Fibroblast of lung (primary cell): ENCODE measurements around the gene PHF20. TPM values are rescaled to one million over a fixed set of nuclear protein-coding genes. Genes with fewer than 3 reads are reported as not detected.

Experiments
- DNase-seq, 2 donors: peaks; one replicate each; pipeline versions ENCODE4 v3.0.0 to v3.0.0-alpha.2; 2010; ENCODE audit warnings: low read depth in 2 of 2
- H2AFZ ChIP-seq: 2 replicates; pipeline ENCODE4 v1.5.1; 2012; ENCODE audit warnings: low read length, control low read depth, inconsistent platforms
- H3K27ac ChIP-seq: 2 replicates; pipeline ENCODE4 v1.5.1; 2011; ENCODE audit warnings: low read length, control low read depth; ENCODE audit not compliant: insufficient read depth
- H3K27me3 ChIP-seq: 2 replicates; pipeline ENCODE4 v1.5.1; 2011; ENCODE audit warnings: mild to moderate bottlenecking, low read length; ENCODE audit not compliant: control insufficient read depth, insufficient read depth
- H3K36me3 ChIP-seq: 2 replicates; pipeline ENCODE4 v1.5.1; 2011; ENCODE audit warnings: low read length; ENCODE audit not compliant: control insufficient read depth, insufficient read depth
- H3K4me1 ChIP-seq: 2 replicates; pipeline ENCODE4 v1.5.1; 2011; ENCODE audit warnings: low read length; ENCODE audit not compliant: control insufficient read depth, insufficient read depth; ENCODE audit errors: extremely low read depth
- H3K4me2 ChIP-seq: 2 replicates; pipeline ENCODE4 v1.5.1; 2011; ENCODE audit warnings: low read length, control low read depth; ENCODE audit not compliant: insufficient read depth; ENCODE audit errors: extremely low read depth
- H3K4me3 ChIP-seq, 4 experiments: fragments of 200-600 bp in 1 of 4; sonication (generic) in 1 of 4; replicated peaks in 1 of 4; 2 replicates each; pipeline ENCODE4 v1.5.1; 2011 to 2016; ENCODE audit warnings: low read length in 4 of 4, low read depth in 3 of 4, mild to moderate bottlenecking in 3 of 4, control low read depth in 2 of 4, inconsistent platforms in 1 of 4, mixed read lengths in 1 of 4; ENCODE audit not compliant: insufficient read depth in 1 of 4; ENCODE audit errors: control extremely low read depth in 1 of 4
- H3K79me2 ChIP-seq: 2 replicates; pipeline ENCODE4 v1.5.1; 2012; ENCODE audit warnings: mild to moderate bottlenecking, low read length, inconsistent platforms; ENCODE audit not compliant: control insufficient read depth, insufficient read depth
- H3K9ac ChIP-seq: 2 replicates; pipeline ENCODE4 v1.5.1; 2011; ENCODE audit warnings: mild to moderate bottlenecking, low read length, control low read depth; ENCODE audit not compliant: insufficient read depth
- H3K9me3 ChIP-seq: 2 replicates; pipeline ENCODE4 v1.5.1; 2012; ENCODE audit warnings: low read depth, low read length; ENCODE audit not compliant: control insufficient read depth, insufficient read depth
- H4K20me1 ChIP-seq: 2 replicates; pipeline ENCODE4 v1.5.1; 2011; ENCODE audit warnings: low read length; ENCODE audit not compliant: control insufficient read depth, insufficient read depth; ENCODE audit errors: extremely low read depth
- EZH2 ChIP-seq: IDR thresholded peaks from 2 replicates; pipeline ENCODE4 v1.5.1; 2012; ENCODE audit warnings: low read length, control low read depth, mild to moderate bottlenecking; ENCODE audit errors: missing control alignments
- polyA plus RNA-seq, 2 donors: library from polyadenylated mRNA; depleted of rRNA in 1 of 2; stranded (reverse) in 1 of 2; unstranded in 1 of 2; fragments of >200 nt; gene quantifications; 2 replicates each; pipeline ENCODE4 v1.2.1, GENCODE V29; 2011 to 2012; ENCODE audit warnings: missing spikeins in 1 of 2
- total RNA-seq: library from RNA; depleted of rRNA; stranded (reverse); fragments of >200 nt; gene quantifications from 2 replicates; pipeline ENCODE4 v1.2.1, GENCODE V29; 2014
- TF ChIP-seq, protein P1 (sequence below), 2 donors: IDR thresholded peaks in 1 of 2; conservative IDR thresholded peaks in 1 of 2; 1 replicate in 1 of 2; 2 replicates in 1 of 2; pipeline ENCODE4 v1.5.1; 2011 to 2012; ENCODE audit warnings: low read length in 2 of 2, control low read depth in 1 of 2, inconsistent platforms in 1 of 2, low read depth in 1 of 2, mild to moderate bottlenecking in 1 of 2

PHF20 gene
- total and polyA plus RNA-seq, 2 donors (not counting 1 experiment from before 2014, with no cell fraction given): 31.4 to 40.1 TPM

DNA sequence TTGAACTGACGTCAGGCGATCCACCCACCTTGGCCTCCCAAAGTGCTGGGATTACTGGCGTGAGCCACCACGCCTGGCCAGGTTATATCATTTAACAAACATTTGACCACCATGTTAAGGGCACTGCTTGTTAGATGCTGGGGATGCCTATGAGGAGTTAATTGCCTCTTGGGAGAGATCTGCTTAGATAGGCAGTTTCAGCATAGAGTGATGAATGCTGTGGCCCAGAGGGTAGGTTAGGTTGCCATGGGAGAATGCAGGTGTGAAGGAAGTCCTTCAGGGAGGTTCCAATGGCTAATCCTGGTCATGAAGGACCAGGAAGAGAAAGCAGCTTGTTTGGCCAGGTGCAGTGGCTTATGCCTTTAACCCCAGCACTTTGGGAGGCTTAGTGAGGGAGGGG, 17.0 kb downstream of the PHF20 start:
- no peak for DNase-seq
- Histone ChIP-seq H3K36me3 (peaks cover 2% of the 10 kb centered on the region), H3K4me2 (no peak overlapping the region), H3K27ac (no peak overlapping the region), H3K79me2 (peaks cover 24% of the 10 kb centered on the region), H3K4me3 (no peak overlapping the region), H3K27me3 (no peaks in the 10 kb centered on the region), H3K4me1 (peaks cover 7% of the 10 kb centered on the region), H3K9me3 (no peaks in the 10 kb centered on the region), H4K20me1 (no peaks in the 10 kb centered on the region), H2AFZ (no peak overlapping the region), H3K9ac (no peak overlapping the region)
- TF ChIP-seq, protein P1, sequence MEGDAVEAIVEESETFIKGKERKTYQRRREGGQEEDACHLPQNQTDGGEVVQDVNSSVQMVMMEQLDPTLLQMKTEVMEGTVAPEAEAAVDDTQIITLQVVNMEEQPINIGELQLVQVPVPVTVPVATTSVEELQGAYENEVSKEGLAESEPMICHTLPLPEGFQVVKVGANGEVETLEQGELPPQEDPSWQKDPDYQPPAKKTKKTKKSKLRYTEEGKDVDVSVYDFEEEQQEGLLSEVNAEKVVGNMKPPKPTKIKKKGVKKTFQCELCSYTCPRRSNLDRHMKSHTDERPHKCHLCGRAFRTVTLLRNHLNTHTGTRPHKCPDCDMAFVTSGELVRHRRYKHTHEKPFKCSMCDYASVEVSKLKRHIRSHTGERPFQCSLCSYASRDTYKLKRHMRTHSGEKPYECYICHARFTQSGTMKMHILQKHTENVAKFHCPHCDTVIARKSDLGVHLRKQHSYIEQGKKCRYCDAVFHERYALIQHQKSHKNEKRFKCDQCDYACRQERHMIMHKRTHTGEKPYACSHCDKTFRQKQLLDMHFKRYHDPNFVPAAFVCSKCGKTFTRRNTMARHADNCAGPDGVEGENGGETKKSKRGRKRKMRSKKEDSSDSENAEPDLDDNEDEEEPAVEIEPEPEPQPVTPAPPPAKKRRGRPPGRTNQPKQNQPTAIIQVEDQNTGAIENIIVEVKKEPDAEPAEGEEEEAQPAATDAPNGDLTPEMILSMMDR (conservative IDR thresholded peaks at IDR 0.05 in 1 of 2, IDR thresholded peaks at IDR 0.05 in 1 of 2; ENCODE audit: low read depth in 1 of 2, low read length in 2 of 2): no peak
- no peak for TF ChIP-seq EZH2

- no peak for DNase-seq
- Histone ChIP-seq H2AFZ (no peak overlapping the region), H3K9ac (no peak overlapping the region), H4K20me1 (no peaks in the 10 kb centered on the region), H3K4me3 (no peak overlapping the region), H3K27me3 (no peaks in the 10 kb centered on the region), H3K4me1 (peaks cover 7% of the 10 kb centered on the region), H3K9me3 (no peaks in the 10 kb centered on the region), H3K27ac (no peak overlapping the region), H3K4me2 (no peak overlapping the region), H3K79me2 (peaks cover 22% of the 10 kb centered on the region), H3K36me3 (peaks cover 2% of the 10 kb centered on the region)
- TF ChIP-seq, protein P1 (conservative IDR thresholded peaks at IDR 0.05 in 1 of 2, IDR thresholded peaks at IDR 0.05 in 1 of 2; ENCODE audit: low read depth in 1 of 2, low read length in 2 of 2): no peak
- no peak for TF ChIP-seq EZH2
Observed at GRCh38 chr20:35791097-35791496, 19.3 kb downstream of the PHF20 start.

GRCh38 chr20:35791821-35792220, 20.0 kb downstream of the PHF20 start:
- Histone ChIP-seq H3K79me2 (peaks cover 20% of the 10 kb centered on the region), H3K9ac (no peak overlapping the region), H2AFZ (no peak overlapping the region)

More at GRCh38 chr20:35791821-35792220, 20.0 kb downstream of the PHF20 start:
- TF ChIP-seq, protein P1 (conservative IDR thresholded peaks at IDR 0.05 in 1 of 2, IDR thresholded peaks at IDR 0.05 in 1 of 2; ENCODE audit: low read depth in 1 of 2, low read length in 2 of 2): no peak
- no peak for TF ChIP-seq EZH2
- Histone ChIP-seq H3K4me1 (peaks cover 7% of the 10 kb centered on the region), H3K36me3 (peaks cover 2% of the 10 kb centered on the region), H3K4me3 (no peak overlapping the region), H3K27ac (peak overlapping the region; percentile 75), H3K27me3 (no peaks in the 10 kb centered on the region), H4K20me1 (no peaks in the 10 kb centered on the region), H3K9me3 (no peaks in the 10 kb centered on the region), H3K4me2 (peak overlapping the region; percentile 41)
- DNase-seq: peak; percentile 67 to 92
